HepG2 (cell line): ENCODE data around the gene CXXC5. TPM values are rescaled to one million over a fixed set of nuclear protein-coding genes. Genes with fewer than 3 reads are reported as not detected.

ENCODE experiments used
- ATAC-seq: fragments of 200-7000 bp; cut with Tn5 transposase; 3 replicates; pipeline ENCODE4 v1.9.1; 2020; ENCODE audit warnings: mild to moderate bottlenecking, moderate library complexity
- BruUV-seq: library from RNA; stranded (reverse); fragments of 400-500 nt; replicated peaks from 2 replicates; lab custom pipeline; 2021; lab: Mats Ljungman, UMichigan
- CTCF ChIA-PET: fragments of 300-600 bp; formaldehyde crosslinking; extraction: SDS; loops from one replicate; lab custom pipeline; 2021; ENCODE audit warnings: low total read pairs, inconsistent platforms, low intra/inter-chr PET ratio; lab: Yijun Ruan, JAX
- POLR2A ChIA-PET: fragments of 350-600 bp; sonication (Branson Sonifier 250); formaldehyde crosslinking; loops from one replicate; lab custom pipeline; 2020; ENCODE audit warnings: antibody characterized with exemption, inconsistent platforms; lab: Yijun Ruan, JAX
- DNase-seq: peaks from one replicate; pipeline ENCODE4 v3.0.0-alpha.2; 2015; ENCODE audit warnings: low spot score
- FAIRE-seq: peaks from 3 replicates; lab custom pipeline; 2011; peaks lifted over from hg19 to GRCh38; lab: Jason Lieb, UNC
- H2AFZ ChIP-seq: one replicate; pipeline ENCODE4 v1.6.1; 2011; ENCODE audit warnings: low read length, inconsistent platforms
- H3K27ac ChIP-seq: fragments of 300-600 bp; 3 replicates; pipeline ENCODE4 v1.8.0; 2011; ENCODE audit warnings: mixed run types, mild to moderate bottlenecking, mixed read lengths, low read length, inconsistent platforms; ENCODE audit not compliant: insufficient read depth; ENCODE audit errors: extremely low read length
- H3K27me3 ChIP-seq, 2 experiments: fragments of 200-600 bp in 1 of 2; 2 replicates in 1 of 2; 3 replicates in 1 of 2; pipeline versions ENCODE4 v1.6.0 to v1.8.0; 2011; ENCODE audit warnings: low read length in 2 of 2, mild to moderate bottlenecking in 2 of 2, moderate library complexity in 2 of 2, inconsistent platforms in 1 of 2; ENCODE audit not compliant: insufficient read depth in 2 of 2, control insufficient read depth in 1 of 2
- H3K36me3 ChIP-seq, 2 experiments: fragments of 200-600 bp in 1 of 2; replicated peaks in 1 of 2; 2 replicates in 1 of 2; 3 replicates in 1 of 2; pipeline versions ENCODE4 v1.5.1 to v1.8.0; 2011; ENCODE audit warnings: low read length in 2 of 2, inconsistent platforms in 1 of 2; ENCODE audit not compliant: insufficient read depth in 2 of 2, control insufficient read depth in 1 of 2
- H3K4me1 ChIP-seq: 2 replicates; pipeline ENCODE4 v1.5.1; 2012; ENCODE audit warnings: low read length, inconsistent platforms; ENCODE audit not compliant: insufficient read depth
- H3K4me2 ChIP-seq: 2 replicates; pipeline ENCODE4 v1.6.0; 2011; ENCODE audit warnings: low read depth, low read length, inconsistent platforms
- H3K4me3 ChIP-seq, 3 experiments: fragments of 200-600 bp in 1 of 3; sonication (generic), shearing (Covaris generic) in 1 of 3; replicated peaks in 1 of 3; 2 replicates each; pipeline ENCODE4 v1.5.1; 2011 to 2016; ENCODE audit warnings: low read length in 3 of 3, inconsistent platforms in 2 of 3, low read depth in 2 of 3, mild to moderate bottlenecking in 2 of 3, control low read depth in 1 of 3, mixed read lengths in 1 of 3; ENCODE audit not compliant: insufficient read depth in 1 of 3
- H3K79me2 ChIP-seq: one replicate; pipeline ENCODE4 v1.6.1; 2011; ENCODE audit warnings: low read length, inconsistent platforms; ENCODE audit not compliant: insufficient read depth
- H3K9ac ChIP-seq: 2 replicates; pipeline ENCODE4 v1.6.0; 2011; ENCODE audit warnings: mild to moderate bottlenecking, low read depth, low read length, inconsistent platforms; ENCODE audit not compliant: insufficient read depth
- H3K9me3 ChIP-seq: 2 replicates; pipeline ENCODE4 v1.5.1; 2012; ENCODE audit warnings: mild to moderate bottlenecking, low read length
- H4K20me1 ChIP-seq: 2 replicates; pipeline ENCODE4 v1.6.0; 2011; ENCODE audit warnings: inconsistent platforms, mild to moderate bottlenecking, low read length, moderate library complexity; ENCODE audit not compliant: insufficient read depth
- AHR ChIP-seq: IDR thresholded peaks from 2 replicates; pipeline ENCODE4 v1.6.1; 2018; ENCODE audit warnings: missing genetic modification reagents, missing compliant biosample characterization
- CHD4 ChIP-seq: fragments of 200-600 bp; sonication (generic); IDR thresholded peaks from 2 replicates; pipeline ENCODE4 v1.7.0; 2017; ENCODE audit warnings: mild to moderate bottlenecking, low read length, borderline replicate concordance
- DBP ChIP-seq: sonication (generic); formaldehyde crosslinking; IDR thresholded peaks from 2 replicates; pipeline ENCODE4 v1.4.0; 2020; ENCODE audit warnings: missing genetic modification reagents; ENCODE audit errors: not compliant biosample characterization
- HNRNPK ChIP-seq: fragments of 200-400 bp; formaldehyde crosslinking; IDR thresholded peaks from 2 replicates; pipeline ENCODE4 v1.6.1; 2018; ENCODE audit warnings: low read length, low read depth, moderate library complexity, mild to moderate bottlenecking; ENCODE audit not compliant: poor library complexity, severe bottlenecking
- HOXA5 ChIP-seq: sonication (generic); formaldehyde crosslinking; IDR thresholded peaks from 2 replicates; pipeline ENCODE4 v1.4.0; 2020; ENCODE audit warnings: missing genetic modification reagents
- TCF7 ChIP-seq: sonication (generic); IDR thresholded peaks from 2 replicates; pipeline ENCODE4 v1.6.1; 2016; ENCODE audit warnings: antibody characterized with exemption, low read depth
- THAP9 ChIP-seq: sonication (generic); formaldehyde crosslinking; IDR thresholded peaks from 2 replicates; pipeline ENCODE4; 2020; ENCODE audit warnings: missing genetic modification reagents, mild to moderate bottlenecking, borderline replicate concordance
- YEATS4 ChIP-seq: sonication (generic); formaldehyde crosslinking; IDR thresholded peaks from 2 replicates; pipeline ENCODE4 v1.4.0; 2020; ENCODE audit warnings: missing genetic modification reagents, borderline replicate concordance
- ZBTB7A ChIP-seq: sonication (generic); formaldehyde crosslinking; IDR thresholded peaks from 2 replicates; pipeline ENCODE4 v1.8.0; 2022; ENCODE audit warnings: mild to moderate bottlenecking, missing genetic modification reagents
- ZFX ChIP-seq: sonication (generic); formaldehyde crosslinking; IDR thresholded peaks from 2 replicates; pipeline ENCODE4 v1.4.0; 2020; ENCODE audit warnings: mild to moderate bottlenecking, low read depth, missing genetic modification reagents, moderate library complexity
- ZNF20 ChIP-seq: sonication (generic); formaldehyde crosslinking; IDR thresholded peaks from 2 replicates; pipeline ENCODE4 v1.4.0; 2020; ENCODE audit warnings: mild to moderate bottlenecking, moderate library complexity, missing genetic modification reagents
- ZNF232 ChIP-seq: sonication (generic); formaldehyde crosslinking; IDR thresholded peaks from 2 replicates; pipeline ENCODE4 v1.4.0; 2020; ENCODE audit warnings: missing genetic modification reagents, borderline replicate concordance
- ZNF274 ChIP-seq: sonication (generic); formaldehyde crosslinking; IDR thresholded peaks from 2 replicates; pipeline ENCODE4 v1.5.1; 2020; ENCODE audit warnings: mild to moderate bottlenecking, missing genetic modification reagents
- ZNF766 ChIP-seq: sonication (generic); formaldehyde crosslinking; IDR thresholded peaks from 2 replicates; pipeline ENCODE4 v1.5.0; 2020; ENCODE audit warnings: missing genetic modification reagents, borderline replicate concordance
- ZNF777 ChIP-seq: sonication (generic); formaldehyde crosslinking; IDR thresholded peaks from 2 replicates; pipeline ENCODE4 v1.4.0; 2020; ENCODE audit warnings: missing genetic modification reagents
- WGBS: methylation state at CpG from one replicate; pipeline ENCODE4 v1.1.6; 2017; ENCODE audit warnings: low lambda C conversion rate; 5-methylcytosine and 5-hydroxymethylcytosine counted together
- in situ Hi-C: cut with HindIII; loops from 2 replicates; pipeline ENCODE4 v1.10.0; 2017; ENCODE audit warnings: low pct_unique_long_range_greater_than_20kb; ENCODE audit not compliant: extremely low pct_ligation_motif_present
- intact Hi-C: fragments of 100-400 bp; cut with micrococcal nuclease; formaldehyde crosslinking; loops from one replicate; pipeline ENCODE4 v1.10.0; 2022; ENCODE audit not compliant: unreplicated experiment
- polyA plus RNA-seq, 8 experiments: library from polyadenylated mRNA; depleted of rRNA in 3 of 8; stranded (reverse) in 7 of 8; unstranded in 1 of 8; fragments of >200 nt; fragmentation: Illumina TruSeq in 4 of 8; extraction: Trizol in 4 of 8; gene quantifications; 2 replicates each; pipeline versions ENCODE4 v1.2.1 to v1.2.3, GENCODE V29; 2011 to 2016; ENCODE audit warnings: low read depth in 4 of 8, missing spikeins in 1 of 8, mixed read lengths in 1 of 8; ENCODE audit not compliant: insufficient read depth in 1 of 8
- total RNA-seq, 5 experiments: library from RNA; depleted of rRNA; stranded (reverse); fragments of >200 nt; fragmentation: Illumina TruSeq; extraction: Trizol; gene quantifications; 2 replicates each; pipeline ENCODE4 v1.2.3, GENCODE V29; 2016; ENCODE audit warnings: low read depth in 1 of 5
- TF ChIP-seq, protein P1 (sequence below): sonication (generic); formaldehyde crosslinking; IDR thresholded peaks from 2 replicates; pipeline ENCODE4 v1.4.0; 2020; ENCODE audit warnings: mild to moderate bottlenecking, missing genetic modification reagents
- TF ChIP-seq, protein P2 (sequence below): sonication (generic); formaldehyde crosslinking; IDR thresholded peaks from 2 replicates; pipeline ENCODE4 v1.5.1; 2020; ENCODE audit warnings: mild to moderate bottlenecking, moderate library complexity, missing genetic modification reagents

Gene CXXC5
- total and polyA plus RNA-seq, 2 of the 13 experiments (the other 11 are each of a cell fraction or from before 2014, with no cell fraction given) = 32.3 to 33.0 TPM

- in situ Hi-C loops (loop anchor here (5.0 kb wide), 1 partner anchor 72 kb away; no protein-coding TSS in a partner anchor), intact Hi-C loops (loop anchor here (1.0 to 5.0 kb wide), 2 partner anchors 38 to 72 kb away; no protein-coding TSS in a partner anchor)
- no peak for DNase-seq
- Histone ChIP-seq H3K4me2 (peak overlapping the region; percentile 87), H3K4me3 (peak overlapping the region; percentile 12 to 72 (median 57); a peak in 4 of 6 replicates), H3K27ac (peak overlapping the region; percentile 51), H3K27me3 (no peaks in the 10 kb centered on the region), H3K9ac (peak overlapping the region; percentile 45; the same call in 1 of the 2 replicates), H3K4me1 (peaks cover 68% of the 10 kb centered on the region), H3K36me3 (no peaks in the 10 kb centered on the region), H2AFZ (no peak overlapping the region), H3K79me2 (no peaks in the 10 kb centered on the region), H4K20me1 (no peaks in the 10 kb centered on the region), H3K9me3 (no peaks in the 10 kb centered on the region)
- ChIA-PET POLR2A (interaction anchor here (0.8 to 6.1 kb wide), 15 partner anchors 9 to 72 kb away, joined by 3 to 62 read pairs (median 5); partner anchors contain the start of gene CXXC5), CTCF (no interaction called here)
- 94% methylated on average over 8 of the region's 56 CpGs for WGBS
- ATAC-seq = peak; percentile 1; the same call in 2 of the 3 replicates
- no peak for FAIRE-seq
- BruUV-seq = no TSS peak
- TF ChIP-seq, protein P1, sequence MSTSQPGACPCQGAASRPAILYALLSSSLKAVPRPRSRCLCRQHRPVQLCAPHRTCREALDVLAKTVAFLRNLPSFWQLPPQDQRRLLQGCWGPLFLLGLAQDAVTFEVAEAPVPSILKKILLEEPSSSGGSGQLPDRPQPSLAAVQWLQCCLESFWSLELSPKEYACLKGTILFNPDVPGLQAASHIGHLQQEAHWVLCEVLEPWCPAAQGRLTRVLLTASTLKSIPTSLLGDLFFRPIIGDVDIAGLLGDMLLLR (CRISPR knock-in tag) = no peak
- TF ChIP-seq TCF7 (0 out of 2 replicates have a peak, but pooled peaks have one; percentile 13), THAP9 (CRISPR knock-in tag) (peak; percentile 8; the same call in 1 of the 2 replicates), HOXA5 (CRISPR knock-in tag) (no peak), ZNF777 (CRISPR knock-in tag) (0 out of 2 replicates have a peak, but pooled peaks have one; percentile 11), ZNF766 (CRISPR knock-in tag) (no peak), AHR (CRISPR knock-in tag) (0 out of 2 replicates have a peak, but pooled peaks have one; percentile 52), ZBTB7A (CRISPR knock-in tag) (0 out of 2 replicates have a peak, but pooled peaks have one; percentile 64), CHD4 (no peak), YEATS4 (CRISPR knock-in tag) (peak; percentile 24; the same call in 1 of the 2 replicates), ZNF20 (no peak), ZNF232 (CRISPR knock-in tag) (0 out of 2 replicates have a peak, but pooled peaks have one; percentile 5), ZFX (peak; percentile 6; the same call in 1 of the 2 replicates), DBP (CRISPR knock-in tag) (no peak), HNRNPK (peak; percentile 39), ZNF274 (CRISPR knock-in tag) (no peak)
- TF ChIP-seq, protein P2, sequence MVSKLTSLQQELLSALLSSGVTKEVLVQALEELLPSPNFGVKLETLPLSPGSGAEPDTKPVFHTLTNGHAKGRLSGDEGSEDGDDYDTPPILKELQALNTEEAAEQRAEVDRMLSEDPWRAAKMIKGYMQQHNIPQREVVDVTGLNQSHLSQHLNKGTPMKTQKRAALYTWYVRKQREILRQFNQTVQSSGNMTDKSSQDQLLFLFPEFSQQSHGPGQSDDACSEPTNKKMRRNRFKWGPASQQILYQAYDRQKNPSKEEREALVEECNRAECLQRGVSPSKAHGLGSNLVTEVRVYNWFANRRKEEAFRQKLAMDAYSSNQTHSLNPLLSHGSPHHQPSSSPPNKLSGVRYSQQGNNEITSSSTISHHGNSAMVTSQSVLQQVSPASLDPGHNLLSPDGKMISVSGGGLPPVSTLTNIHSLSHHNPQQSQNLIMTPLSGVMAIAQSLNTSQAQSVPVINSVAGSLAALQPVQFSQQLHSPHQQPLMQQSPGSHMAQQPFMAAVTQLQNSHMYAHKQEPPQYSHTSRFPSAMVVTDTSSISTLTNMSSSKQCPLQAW (CRISPR knock-in tag) = 0 out of 2 replicates have a peak, but pooled peaks have one; percentile 37
Observed at GRCh38 chr5:139709582-139710318, 61.6 kb downstream of the CXXC5 start.
